Measurements from ENCODE around the gene CRLF2.

- TF ChIP-seq, protein P1, sequence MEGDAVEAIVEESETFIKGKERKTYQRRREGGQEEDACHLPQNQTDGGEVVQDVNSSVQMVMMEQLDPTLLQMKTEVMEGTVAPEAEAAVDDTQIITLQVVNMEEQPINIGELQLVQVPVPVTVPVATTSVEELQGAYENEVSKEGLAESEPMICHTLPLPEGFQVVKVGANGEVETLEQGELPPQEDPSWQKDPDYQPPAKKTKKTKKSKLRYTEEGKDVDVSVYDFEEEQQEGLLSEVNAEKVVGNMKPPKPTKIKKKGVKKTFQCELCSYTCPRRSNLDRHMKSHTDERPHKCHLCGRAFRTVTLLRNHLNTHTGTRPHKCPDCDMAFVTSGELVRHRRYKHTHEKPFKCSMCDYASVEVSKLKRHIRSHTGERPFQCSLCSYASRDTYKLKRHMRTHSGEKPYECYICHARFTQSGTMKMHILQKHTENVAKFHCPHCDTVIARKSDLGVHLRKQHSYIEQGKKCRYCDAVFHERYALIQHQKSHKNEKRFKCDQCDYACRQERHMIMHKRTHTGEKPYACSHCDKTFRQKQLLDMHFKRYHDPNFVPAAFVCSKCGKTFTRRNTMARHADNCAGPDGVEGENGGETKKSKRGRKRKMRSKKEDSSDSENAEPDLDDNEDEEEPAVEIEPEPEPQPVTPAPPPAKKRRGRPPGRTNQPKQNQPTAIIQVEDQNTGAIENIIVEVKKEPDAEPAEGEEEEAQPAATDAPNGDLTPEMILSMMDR (IDR thresholded peaks at IDR 0.05; ENCODE audit: low read length) = no peak
- TF ChIP-seq EZH2 (IDR thresholded peaks at IDR 0.05; ENCODE audit: borderline replicate concordance, low read length) = no peak
Observed at GRCh38 chrX:1215123-1215823, 2.8 kb upstream of the CRLF2 start.

Measured in OCI-LY1 (cell line).